Epithelial cell of umbilical artery (primary cell): ENCODE measurements around the gene SLC35F2. TPM values are rescaled to one million over a fixed set of nuclear protein-coding genes. Genes with fewer than 3 reads are reported as not detected.

Experiments used
- total RNA-seq: library from RNA; depleted of rRNA; stranded (reverse); fragments of >200 nt; gene quantifications from 2 replicates; pipeline ENCODE4 v1.2.3, GENCODE V29; 2014

The SLC35F2 gene
- total RNA-seq: 94.5 and 120 TPM in 2 replicates

DNA sequence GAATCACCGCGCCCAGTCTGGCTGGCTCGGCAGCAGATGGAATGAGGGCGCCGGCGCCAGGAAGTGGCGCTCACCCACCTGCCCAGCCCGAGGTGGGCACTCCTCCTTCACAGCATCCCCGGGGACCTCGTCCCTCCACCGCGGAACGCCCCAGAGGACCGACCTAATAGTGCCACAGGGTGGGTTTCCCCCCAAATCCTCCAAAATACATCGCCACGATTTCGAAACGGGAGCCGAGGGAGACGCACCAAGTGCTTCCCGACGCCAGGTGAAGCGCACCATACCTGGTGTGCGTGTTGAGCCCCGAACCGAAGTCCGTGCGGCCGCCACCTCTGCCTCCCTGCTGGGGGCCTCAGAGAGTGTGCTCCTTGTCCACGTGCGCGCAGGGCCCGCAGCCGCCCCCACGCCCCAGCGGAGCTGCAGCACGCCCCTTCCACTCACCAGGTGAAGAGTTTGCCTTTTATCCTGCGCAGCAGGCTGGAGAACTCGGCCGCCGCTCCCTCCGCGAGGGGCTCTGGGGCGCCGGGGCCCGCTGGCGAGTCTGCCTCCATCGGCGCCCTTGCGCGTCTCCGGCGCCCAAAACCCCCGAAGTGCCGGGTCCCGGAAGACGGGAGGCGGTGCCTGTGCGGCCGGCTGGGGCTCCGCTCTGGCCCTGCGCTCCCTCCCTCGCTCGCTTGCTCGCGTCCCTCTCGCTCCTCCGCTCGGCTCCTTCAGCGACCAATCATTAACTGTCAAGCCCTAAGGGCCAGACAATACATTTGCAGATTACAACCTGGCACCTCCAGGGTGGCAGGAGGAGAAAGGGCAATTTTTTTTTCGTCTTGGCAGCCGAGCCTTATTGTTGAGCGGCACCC, at the start of gene SLC35F2:
SLC35F2 (minus strand) TSS at position 571 of the 854 bp plus-strand sequence; CDS start at position 551, 20 bp downstream.

Other genes with a start within 250 kb of the SLC35F2 start
- gene SLN, start 146.7 kb downstream of the SLC35F2 start, total RNA-seq: 0.32 TPM in 1 of 2 replicates, not detected in the other
- 0.15 TPM in 1 of 2 replicates, not detected in the other for gene RAB39A, start 69.7 kb upstream of the SLC35F2 start, total RNA-seq
- 36.1 and 41.6 TPM in 2 replicates for gene CUL5, start 150.1 kb upstream of the SLC35F2 start, total RNA-seq